Measurements from ENCODE around the gene C5orf63.
"Not testable (repeated sequence)": the region's sequence is repeated elsewhere in the genome, so short reads cannot be mapped to it uniquely, and the experiment has no call there.

Gene C5orf63

DNA sequence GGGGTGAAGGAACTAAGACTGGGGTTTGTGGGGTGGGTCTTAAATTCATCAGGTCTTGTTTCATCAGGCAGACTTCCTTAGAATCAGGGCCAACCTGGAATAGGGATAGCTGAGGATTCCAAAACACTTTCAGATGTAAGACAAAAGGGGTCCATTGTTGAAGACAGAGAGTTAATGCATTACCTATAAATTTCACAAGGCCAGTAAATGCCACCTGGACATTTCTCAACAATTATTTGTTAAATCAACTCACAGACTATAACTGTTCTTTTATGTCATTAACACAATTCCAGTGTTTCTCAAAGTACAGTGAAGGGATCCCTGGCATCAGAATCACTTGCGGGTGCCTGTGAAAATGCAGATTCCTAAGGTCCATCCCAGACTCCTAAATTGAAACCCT is 45.8 kb downstream of the C5orf63 start:
- POLR2A ChIA-PET: no interaction called here
- CTCF ChIA-PET: no interaction called here
- TF ChIP-seq NFRKB (IDR thresholded peaks at IDR 0.05) (no peak), FOXA1 (IDR thresholded peaks at IDR 0.05) (no peak), CTBP1 (IDR thresholded peaks at IDR 0.05; ENCODE audit: borderline replicate concordance) (no peak), FOXK2 (IDR thresholded peaks at IDR 0.05) (no peak), ELF4 (IDR thresholded peaks at IDR 0.05) (no peak), FOXM1 (IDR thresholded peaks at IDR 0.05; ENCODE audit: borderline replicate concordance) (no peak), TARDBP (IDR thresholded peaks at IDR 0.05) (no peak), L3MBTL2 (conservative IDR thresholded peaks at IDR 0.05) (no peak), HDGF (IDR thresholded peaks at IDR 0.05; ENCODE audit: borderline replicate concordance) (no peak), SP1 (IDR thresholded peaks at IDR 0.05) (no peak), ZNF384 (IDR thresholded peaks at IDR 0.05) (no peak), LEF1 (IDR thresholded peaks at IDR 0.05; ENCODE audit: borderline replicate concordance) (no peak), ARNT (IDR thresholded peaks at IDR 0.05) (no peak), SUZ12 (IDR thresholded peaks at IDR 0.05) (no peak), BHLHE40 (IDR thresholded peaks at IDR 0.05; ENCODE audit: borderline replicate concordance) (no peak)
- TF ChIP-seq, protein P1, sequence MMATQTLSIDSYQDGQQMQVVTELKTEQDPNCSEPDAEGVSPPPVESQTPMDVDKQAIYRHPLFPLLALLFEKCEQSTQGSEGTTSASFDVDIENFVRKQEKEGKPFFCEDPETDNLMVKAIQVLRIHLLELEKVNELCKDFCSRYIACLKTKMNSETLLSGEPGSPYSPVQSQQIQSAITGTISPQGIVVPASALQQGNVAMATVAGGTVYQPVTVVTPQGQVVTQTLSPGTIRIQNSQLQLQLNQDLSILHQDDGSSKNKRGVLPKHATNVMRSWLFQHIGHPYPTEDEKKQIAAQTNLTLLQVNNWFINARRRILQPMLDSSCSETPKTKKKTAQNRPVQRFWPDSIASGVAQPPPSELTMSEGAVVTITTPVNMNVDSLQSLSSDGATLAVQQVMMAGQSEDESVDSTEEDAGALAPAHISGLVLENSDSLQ (IDR thresholded peaks at IDR 0.05): no peak
- DNase-seq (ENCODE audit: extremely low spot score): no peak

- no peak for DNase-seq (ENCODE audit: extremely low spot score)
- CTCF ChIA-PET: interaction anchor here (0.7 kb wide), 1 partner anchor 14 kb away, joined by 3 read pairs; no protein-coding TSS in a partner anchor
- POLR2A ChIA-PET: no interaction called here
- TF ChIP-seq L3MBTL2 (conservative IDR thresholded peaks at IDR 0.05) (no peak), ARNT (IDR thresholded peaks at IDR 0.05) (no peak), ELF4 (IDR thresholded peaks at IDR 0.05) (no peak), ZNF384 (IDR thresholded peaks at IDR 0.05) (no peak), HDGF (IDR thresholded peaks at IDR 0.05; ENCODE audit: borderline replicate concordance) (no peak), FOXK2 (IDR thresholded peaks at IDR 0.05) (no peak), LEF1 (IDR thresholded peaks at IDR 0.05; ENCODE audit: borderline replicate concordance) (no peak), SUZ12 (IDR thresholded peaks at IDR 0.05) (no peak), FOXA1 (IDR thresholded peaks at IDR 0.05) (no peak), SP1 (IDR thresholded peaks at IDR 0.05) (no peak), NFRKB (IDR thresholded peaks at IDR 0.05) (no peak), CTBP1 (IDR thresholded peaks at IDR 0.05; ENCODE audit: borderline replicate concordance) (no peak), BHLHE40 (IDR thresholded peaks at IDR 0.05; ENCODE audit: borderline replicate concordance) (no peak), FOXM1 (IDR thresholded peaks at IDR 0.05; ENCODE audit: borderline replicate concordance) (no peak), TARDBP (IDR thresholded peaks at IDR 0.05) (no peak)
- TF ChIP-seq, protein P1 (IDR thresholded peaks at IDR 0.05): no peak
These were observed 47.1 kb downstream of the C5orf63 start for GRCh38 chr5:127026166-127026565.

GRCh38 chr5:127025467-127025866 is 47.8 kb downstream of the C5orf63 start:
- TF ChIP-seq TARDBP (IDR thresholded peaks at IDR 0.05): no peak
- TF ChIP-seq BHLHE40 (IDR thresholded peaks at IDR 0.05; ENCODE audit: borderline replicate concordance): no peak
- TF ChIP-seq ZNF384 (IDR thresholded peaks at IDR 0.05): no peak
- no peak for TF ChIP-seq HDGF (IDR thresholded peaks at IDR 0.05; ENCODE audit: borderline replicate concordance)
- TF ChIP-seq FOXK2 (IDR thresholded peaks at IDR 0.05): no peak
- TF ChIP-seq SUZ12 (IDR thresholded peaks at IDR 0.05): no peak
- no peak for TF ChIP-seq FOXA1 (IDR thresholded peaks at IDR 0.05)
- TF ChIP-seq ELF4 (IDR thresholded peaks at IDR 0.05): no peak
- TF ChIP-seq, protein P1 (IDR thresholded peaks at IDR 0.05): no peak
- TF ChIP-seq ARNT (IDR thresholded peaks at IDR 0.05): no peak
- no peak for TF ChIP-seq SP1 (IDR thresholded peaks at IDR 0.05)
- TF ChIP-seq CTBP1 (IDR thresholded peaks at IDR 0.05; ENCODE audit: borderline replicate concordance): no peak
- no peak for TF ChIP-seq LEF1 (IDR thresholded peaks at IDR 0.05; ENCODE audit: borderline replicate concordance)
- no peak for TF ChIP-seq FOXM1 (IDR thresholded peaks at IDR 0.05; ENCODE audit: borderline replicate concordance)
- CTCF ChIA-PET: no interaction called here
- DNase-seq (ENCODE audit: extremely low spot score): no peak
- POLR2A ChIA-PET: no interaction called here

- ChIA-PET POLR2A (interaction anchor here (0.8 kb wide), 1 partner anchor 1014 kb away, joined by 3 read pairs; no protein-coding TSS in a partner anchor), CTCF (no interaction called here)
These were observed 48.5 kb downstream of the C5orf63 start for GRCh38 chr5:127024821-127025220.

DNA sequence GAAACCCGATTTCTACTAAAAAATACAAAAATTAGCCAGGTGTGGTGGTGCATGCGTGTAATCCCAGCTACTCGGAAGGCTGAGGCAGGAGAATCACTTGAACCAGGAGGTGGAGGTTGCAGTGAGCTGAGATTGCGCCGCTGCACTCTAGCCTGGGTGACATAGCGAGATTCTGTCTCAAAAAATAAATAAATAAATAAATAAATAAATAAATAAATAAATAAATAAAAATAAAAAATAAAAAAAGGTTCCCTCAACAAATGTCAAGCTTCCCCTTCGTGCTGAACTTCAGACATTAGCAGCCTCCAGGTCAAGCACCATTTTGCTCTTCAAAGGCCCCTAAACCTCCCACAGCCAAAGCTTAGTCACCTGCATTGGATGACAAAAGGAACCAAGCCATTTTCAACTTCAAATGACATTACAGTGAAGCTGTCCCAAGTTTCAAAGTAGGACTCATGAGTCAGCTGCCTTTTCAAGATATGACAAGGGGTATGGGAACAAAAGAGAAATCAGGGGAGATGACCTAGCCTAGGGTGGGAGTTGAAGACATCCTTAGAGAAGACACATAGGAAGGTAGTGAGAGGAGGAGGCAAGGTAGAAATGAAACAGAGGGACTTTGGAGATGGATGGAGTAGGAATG is 49.6 kb downstream of the C5orf63 start:
- POLR2A ChIA-PET; CTCF ChIA-PET; DNase-seq (ENCODE audit: extremely low spot score): not testable (repeated sequence)

More at GRCh38 chr5:127024821-127025220, 48.5 kb downstream of the C5orf63 start:
- no peak for DNase-seq (ENCODE audit: extremely low spot score)
- TF ChIP-seq FOXA1 (IDR thresholded peaks at IDR 0.05) (no peak), LEF1 (IDR thresholded peaks at IDR 0.05; ENCODE audit: borderline replicate concordance) (no peak), L3MBTL2 (conservative IDR thresholded peaks at IDR 0.05) (no peak), TARDBP (IDR thresholded peaks at IDR 0.05) (no peak), ELF4 (IDR thresholded peaks at IDR 0.05) (no peak), ZNF384 (IDR thresholded peaks at IDR 0.05) (no peak), ARNT (IDR thresholded peaks at IDR 0.05) (no peak), FOXM1 (IDR thresholded peaks at IDR 0.05; ENCODE audit: borderline replicate concordance) (no peak), SP1 (IDR thresholded peaks at IDR 0.05) (no peak), FOXK2 (IDR thresholded peaks at IDR 0.05) (no peak), BHLHE40 (IDR thresholded peaks at IDR 0.05; ENCODE audit: borderline replicate concordance) (no peak), NFRKB (IDR thresholded peaks at IDR 0.05) (no peak)

DNA sequence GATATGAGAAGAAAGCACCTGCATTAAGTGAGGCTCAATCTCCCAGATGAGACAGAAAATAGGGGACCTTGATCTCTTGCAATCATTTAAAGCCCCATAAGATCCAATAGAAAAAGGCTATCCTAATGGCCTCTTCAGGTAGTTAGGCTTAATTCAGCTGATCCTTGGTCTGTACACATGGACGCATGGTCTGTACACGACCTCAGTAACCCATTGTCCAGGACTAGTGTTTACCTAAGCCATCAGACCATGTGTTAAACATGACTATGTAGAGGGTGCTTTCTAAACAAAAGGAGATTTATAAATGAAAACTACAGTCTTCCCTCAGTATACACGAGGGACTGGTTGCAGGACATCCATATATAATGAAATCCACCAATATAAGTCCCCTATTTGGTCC is 50.5 kb downstream of the C5orf63 start:
- ChIA-PET POLR2A (no interaction called here), CTCF (no interaction called here)
- no peak for DNase-seq (ENCODE audit: extremely low spot score)
- TF ChIP-seq SP1 (IDR thresholded peaks at IDR 0.05) (no peak), ZNF384 (IDR thresholded peaks at IDR 0.05) (no peak), L3MBTL2 (conservative IDR thresholded peaks at IDR 0.05) (no peak), SUZ12 (IDR thresholded peaks at IDR 0.05) (no peak)
- TF ChIP-seq, protein P1 (IDR thresholded peaks at IDR 0.05): no peak

All from HEK293T (cell line).